Erythroblast (primary cell): ENCODE measurements around the gene FLCN.

Source experiments
- GATA1 ChIP-seq: IDR thresholded peaks from 2 replicates; pipeline ENCODE4 v1.6.1; 2011; ENCODE audit warnings: low read depth, mild to moderate bottlenecking, control low read depth, low read length, moderate library complexity
- POLR2A ChIP-seq: IDR thresholded peaks from 2 replicates; pipeline ENCODE4 v1.6.1; 2011; ENCODE audit warnings: mild to moderate bottlenecking, low read length

DNA sequence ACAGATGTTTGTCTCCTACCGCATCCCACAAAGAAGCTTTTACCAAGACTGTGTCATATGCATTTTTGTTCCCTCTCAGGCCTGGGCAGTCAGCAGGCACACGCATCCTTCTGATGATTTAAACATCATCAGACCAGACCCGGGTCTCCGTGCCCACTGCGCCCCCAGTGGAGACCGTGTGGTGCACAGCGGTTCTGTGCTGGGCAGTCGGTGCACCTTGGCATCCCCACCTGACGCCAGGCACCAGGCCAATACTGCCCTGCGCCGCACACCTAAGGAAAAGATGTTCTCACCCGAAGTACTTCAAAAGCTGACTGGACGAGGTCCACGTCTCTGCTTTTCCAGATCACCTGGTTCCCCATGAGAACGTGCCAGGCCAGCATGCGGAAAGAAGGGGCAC lies 20.2 kb downstream of the FLCN start:
- no peak for TF ChIP-seq POLR2A
- no peak for TF ChIP-seq GATA1
